Kidney (tissue), 14 donors: ENCODE results near the gene FEV. TPM values are rescaled to one million over a fixed set of nuclear protein-coding genes. Genes with fewer than 3 reads are reported as not detected.
A peak's percentile ranks its signal among the peaks of the same experiment; 100 is the strongest.

Experiments used
- DNase-seq, 5 donors: peaks; one replicate each; pipeline ENCODE4 v3.0.0-alpha.2; 2013 to 2020
- FAIRE-seq: peaks from 2 replicates; lab custom pipeline; 2012; peaks lifted over from hg19 to GRCh38; lab: Jason Lieb, UNC
- H3K27ac ChIP-seq, 2 donors: one replicate each; pipeline ENCODE4 v1.7.0; 2013; ENCODE audit warnings: low read depth in 2 of 2, low read length in 2 of 2, inconsistent platforms in 1 of 2
- H3K27me3 ChIP-seq: one replicate; pipeline ENCODE4 v1.7.1; 2013; ENCODE audit warnings: low read length, inconsistent platforms; ENCODE audit not compliant: control insufficient read depth, insufficient read depth
- H3K36me3 ChIP-seq, 3 donors: one replicate each; pipeline versions ENCODE4 v1.7.0 to v1.7.1; 2013; ENCODE audit warnings: low read length in 3 of 3, control low read depth in 1 of 3, inconsistent platforms in 1 of 3; ENCODE audit not compliant: insufficient read depth in 3 of 3, control insufficient read depth in 2 of 3
- H3K4me1 ChIP-seq, 3 donors: one replicate each; pipeline versions ENCODE4 v1.7.0 to v1.7.1; 2013; ENCODE audit warnings: low read length in 3 of 3, inconsistent platforms in 1 of 3, low read depth in 1 of 3; ENCODE audit not compliant: control insufficient read depth in 2 of 3, insufficient read depth in 2 of 3
- H3K4me3 ChIP-seq, 3 donors: one replicate each; pipeline versions ENCODE4 v1.7.0 to v1.8.1; 2013; ENCODE audit warnings: low read length in 3 of 3, control low read depth in 1 of 3, inconsistent platforms in 1 of 3
- H3K9ac ChIP-seq, 3 donors: one replicate each; pipeline versions ENCODE4 v1.7.0 to v1.7.1; 2013; ENCODE audit warnings: low read length in 3 of 3, control low read depth in 1 of 3, inconsistent platforms in 1 of 3
- H3K9me3 ChIP-seq, 3 donors: one replicate each; pipeline versions ENCODE4 v1.7.0 to v1.7.1; 2013; ENCODE audit warnings: low read length in 3 of 3, control low read depth in 1 of 3, inconsistent platforms in 1 of 3; ENCODE audit not compliant: control insufficient read depth in 2 of 3, insufficient read depth in 1 of 3
- intact Hi-C: fragments of 100-400 bp; cut with DNase I; formaldehyde crosslinking; loops from one replicate; pipeline ENCODE4 v1.11.1; 2022
- polyA plus RNA-seq: library from polyadenylated mRNA; stranded (reverse); fragments of 350-450 nt; fragmentation: Illumina TruSeq; extraction: RNeasy Lipid Tissue Mini Kit (QIAGEN cat#74804); gene quantifications from one replicate; pipeline ENCODE4 v1.2.3, GENCODE V29; 2014; ENCODE audit warnings: low read depth, low replicate concordance; ENCODE audit not compliant: insufficient read depth
- total RNA-seq: library from RNA; stranded (reverse); fragmentation: NEBNext Ultra II Directional; extraction: Animal tissue kit (Norgen Biotek cat#: 25700); gene quantifications from one replicate; pipeline ENCODE4 v1.2.1, GENCODE V29; 2021
- TF ChIP-seq, protein P1 (sequence below): IDR thresholded peaks from 3 replicates; pipeline ENCODE4 v1.5.1; 2012; ENCODE audit warnings: mild to moderate bottlenecking, moderate library complexity, borderline replicate concordance; ENCODE audit not compliant: insufficient read depth; ENCODE audit errors: extremely low read depth
- donor health status: control.
- donor health status: control.
- donor health status: control.
- donor health status: control.
- donor health status: control.
- donor health status: DM: yes; HTN: yes; CAD: no.
- donor health status: Normal renal cell carcinoma (clear cell type).

The FEV gene
- total and polyA plus RNA-seq, 2 donors from 2014 or later: not detected

DNA sequence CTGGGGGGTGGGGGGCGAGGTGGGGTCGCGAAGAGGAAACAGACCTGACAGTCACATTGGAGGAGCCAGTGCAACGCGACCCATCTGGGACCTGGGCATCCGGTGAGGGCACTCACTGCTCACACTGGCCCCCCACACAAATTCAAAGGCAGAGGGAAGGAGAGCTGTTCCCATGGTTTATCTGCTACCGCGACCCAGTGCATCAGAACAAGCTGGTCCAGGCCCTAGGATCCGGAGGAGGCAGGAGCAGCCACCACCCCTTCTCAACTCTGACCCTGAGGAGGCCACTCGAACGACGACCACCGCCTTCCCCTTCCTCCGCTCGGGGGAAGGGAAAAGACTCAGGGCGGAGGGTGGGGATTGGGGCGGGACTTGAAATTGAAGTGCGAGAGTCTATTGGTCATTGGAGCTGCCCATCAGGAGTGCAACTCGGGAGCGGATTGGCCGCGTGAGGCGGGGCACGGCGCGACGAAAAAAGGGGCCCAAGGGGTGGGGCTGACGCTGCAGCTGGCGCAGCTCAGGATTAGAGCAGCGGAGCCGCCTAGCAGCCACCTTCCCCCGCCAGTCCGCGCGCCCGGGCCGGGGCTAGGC lies 25.7 kb downstream of the FEV start, which contains the start of gene CDK5R2:
Gene CDK5R2, plus strand, starts transcription at position 526 of the 591 bp plus-strand sequence. CDS start 155 bp downstream, outside the sequence.
- TF ChIP-seq, protein P1, sequence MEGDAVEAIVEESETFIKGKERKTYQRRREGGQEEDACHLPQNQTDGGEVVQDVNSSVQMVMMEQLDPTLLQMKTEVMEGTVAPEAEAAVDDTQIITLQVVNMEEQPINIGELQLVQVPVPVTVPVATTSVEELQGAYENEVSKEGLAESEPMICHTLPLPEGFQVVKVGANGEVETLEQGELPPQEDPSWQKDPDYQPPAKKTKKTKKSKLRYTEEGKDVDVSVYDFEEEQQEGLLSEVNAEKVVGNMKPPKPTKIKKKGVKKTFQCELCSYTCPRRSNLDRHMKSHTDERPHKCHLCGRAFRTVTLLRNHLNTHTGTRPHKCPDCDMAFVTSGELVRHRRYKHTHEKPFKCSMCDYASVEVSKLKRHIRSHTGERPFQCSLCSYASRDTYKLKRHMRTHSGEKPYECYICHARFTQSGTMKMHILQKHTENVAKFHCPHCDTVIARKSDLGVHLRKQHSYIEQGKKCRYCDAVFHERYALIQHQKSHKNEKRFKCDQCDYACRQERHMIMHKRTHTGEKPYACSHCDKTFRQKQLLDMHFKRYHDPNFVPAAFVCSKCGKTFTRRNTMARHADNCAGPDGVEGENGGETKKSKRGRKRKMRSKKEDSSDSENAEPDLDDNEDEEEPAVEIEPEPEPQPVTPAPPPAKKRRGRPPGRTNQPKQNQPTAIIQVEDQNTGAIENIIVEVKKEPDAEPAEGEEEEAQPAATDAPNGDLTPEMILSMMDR: no peak
- Histone ChIP-seq H3K9ac (no peak within 1 kb of the TSS), H3K4me1 (peaks cover 0 to 6% (median 0%) of the 10 kb centered on the region in 3 donors), H3K36me3 (no peaks in the 10 kb centered on the region), H3K27ac (no peak within 1 kb of the TSS), H3K27me3 (peaks cover 17% of the 10 kb centered on the region), H3K4me3 (peak within 1 kb of the TSS in 1 of 3 donors; percentile 41), H3K9me3 (no peaks in the 10 kb centered on the region)
- DNase-seq (peak; percentile 90 to 94 (median 93)), FAIRE-seq (no peak)
- intact Hi-C loops: no loop called here

DNA sequence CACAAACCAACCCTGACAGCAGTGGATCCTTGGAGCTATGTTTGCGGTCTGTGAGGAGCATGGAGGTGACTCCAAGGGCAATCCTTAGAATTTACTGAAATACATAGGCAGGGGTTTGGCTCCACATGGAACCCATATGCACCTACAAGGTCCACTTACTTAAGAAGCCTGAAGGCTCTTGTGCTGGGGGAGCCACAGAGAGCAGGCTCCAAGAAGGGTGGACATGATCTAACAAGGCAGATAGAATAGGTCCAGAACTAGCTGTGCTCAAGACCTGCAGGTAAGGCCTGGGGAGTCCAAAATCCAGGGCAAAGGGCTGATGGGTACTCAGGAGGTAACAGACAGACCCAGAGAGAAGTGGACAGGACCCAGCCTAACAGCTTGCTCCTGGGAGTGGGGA lies 26.7 kb downstream of the FEV start:
- Histone ChIP-seq H3K9me3 (no peaks in the 10 kb centered on the region), H3K4me3 (no peak overlapping the region), H3K9ac (no peak overlapping the region), H3K4me1 (peaks cover 0 to 6% (median 0%) of the 10 kb centered on the region in 3 donors), H3K27me3 (peaks cover 17% of the 10 kb centered on the region), H3K36me3 (no peaks in the 10 kb centered on the region), H3K27ac (no peak overlapping the region)
- no peak for DNase-seq
- FAIRE-seq: no peak
- TF ChIP-seq, protein P1: no peak
- intact Hi-C loops: no loop called here

GRCh38 chr2:218957671-218958070 lies 27.3 kb downstream of the FEV start:
- intact Hi-C loops: no loop called here
- Histone ChIP-seq H3K36me3 (no peaks in the 10 kb centered on the region), H3K9me3 (no peaks in the 10 kb centered on the region), H3K27ac (no peak overlapping the region), H3K4me3 (no peak overlapping the region), H3K9ac (no peak overlapping the region), H3K4me1 (peaks cover 0 to 6% (median 0%) of the 10 kb centered on the region in 3 donors), H3K27me3 (peaks cover 17% of the 10 kb centered on the region)
- DNase-seq (no peak), FAIRE-seq (no peak)
- TF ChIP-seq, protein P1: no peak
